Trophoblast cell (in vitro differentiated cells and primary cell): Measurements from ENCODE around the gene P3H3.

Source experiments
- DNase-seq, 2 donors: peaks; one replicate each; pipeline ENCODE4 v3.0.0-alpha.2; 2016
- H2AFZ ChIP-seq: 2 replicates; pipeline ENCODE4 v1.6.1; 2013; ENCODE audit warnings: low read length, moderate library complexity, mild to moderate bottlenecking; ENCODE audit not compliant: insufficient read depth, poor library complexity
- H2AK5ac ChIP-seq: 2 replicates; pipeline ENCODE4 v1.6.1; 2013; ENCODE audit warnings: mild to moderate bottlenecking, low read length
- H2BK120ac ChIP-seq: 2 replicates; pipeline ENCODE4 v1.6.1; 2013; ENCODE audit warnings: low read length, mild to moderate bottlenecking, moderate library complexity; ENCODE audit not compliant: insufficient read depth, poor library complexity
- H2BK12ac ChIP-seq: 2 replicates; pipeline ENCODE4 v1.6.1; 2013; ENCODE audit warnings: mild to moderate bottlenecking, low read length, moderate library complexity
- H2BK5ac ChIP-seq: 2 replicates; pipeline ENCODE4 v1.6.1; 2013; ENCODE audit warnings: low read length, low read depth, moderate library complexity, mild to moderate bottlenecking; ENCODE audit not compliant: poor library complexity
- H3K14ac ChIP-seq: 2 replicates; pipeline ENCODE4 v1.6.1; 2013; ENCODE audit warnings: mild to moderate bottlenecking, low read length
- H3K18ac ChIP-seq: 2 replicates; pipeline ENCODE4 v1.6.1; 2013; ENCODE audit warnings: mild to moderate bottlenecking, low read length
- H3K23ac ChIP-seq: 2 replicates; pipeline ENCODE4 v1.6.1; 2013; ENCODE audit warnings: low read length
- H3K27ac ChIP-seq: 2 replicates; pipeline ENCODE4 v1.5.1; 2013; ENCODE audit warnings: low read depth, mild to moderate bottlenecking, inconsistent platforms, low read length, moderate library complexity
- H3K27me3 ChIP-seq: 2 replicates; pipeline ENCODE4 v1.6.1; 2013; ENCODE audit warnings: inconsistent platforms, mild to moderate bottlenecking, low read length, moderate library complexity; ENCODE audit not compliant: insufficient read depth
- H3K36me3 ChIP-seq, 2 experiments: 1 replicate in 1 of 2; 2 replicates in 1 of 2; pipeline ENCODE4 v1.6.1; 2013; ENCODE audit warnings: low read length in 2 of 2, mild to moderate bottlenecking in 2 of 2, moderate library complexity in 1 of 2; ENCODE audit not compliant: insufficient read depth in 2 of 2, control insufficient read depth in 1 of 2
- H3K4ac ChIP-seq: 2 replicates; pipeline ENCODE4 v1.6.1; 2013; ENCODE audit warnings: low read depth, mild to moderate bottlenecking, low read length, moderate library complexity
- H3K4me1 ChIP-seq, 2 experiments: 1 replicate in 1 of 2; 2 replicates in 1 of 2; pipeline ENCODE4 v1.6.1; 2013; ENCODE audit warnings: low read length in 2 of 2, mild to moderate bottlenecking in 2 of 2, moderate library complexity in 1 of 2; ENCODE audit not compliant: insufficient read depth in 2 of 2, control insufficient read depth in 1 of 2
- H3K4me2 ChIP-seq: 2 replicates; pipeline ENCODE4 v1.6.1; 2013; ENCODE audit warnings: inconsistent platforms, mild to moderate bottlenecking, low read length, moderate library complexity
- H3K4me3 ChIP-seq: 2 replicates; pipeline ENCODE4 v1.5.1; 2013; ENCODE audit warnings: mild to moderate bottlenecking, low read depth, low read length, inconsistent platforms
- H3K79me1 ChIP-seq: one replicate; pipeline ENCODE4 v1.6.1; 2013; ENCODE audit warnings: low read length
- H3K79me2 ChIP-seq: 2 replicates; pipeline ENCODE4 v1.6.1; 2013; ENCODE audit warnings: low read length, mild to moderate bottlenecking; ENCODE audit not compliant: control insufficient read depth, insufficient read depth, poor library complexity
- H3K9ac ChIP-seq: 2 replicates; pipeline ENCODE4 v1.6.1; 2013; ENCODE audit warnings: mild to moderate bottlenecking, low read length
- H3K9me3 ChIP-seq: 2 replicates; pipeline ENCODE4 v1.6.1; 2013; ENCODE audit warnings: low read depth, mild to moderate bottlenecking, control low read depth, inconsistent platforms, low read length; ENCODE audit not compliant: insufficient read depth
- H4K12ac ChIP-seq: 2 replicates; pipeline ENCODE4 v1.6.1; 2013; ENCODE audit warnings: low read depth, mild to moderate bottlenecking, low read length, moderate library complexity
- H4K8ac ChIP-seq: 2 replicates; pipeline ENCODE4 v1.6.1; 2013; ENCODE audit warnings: low read depth, mild to moderate bottlenecking, low read length, moderate library complexity
- H4K91ac ChIP-seq: one replicate; pipeline ENCODE4 v1.6.1; 2013; ENCODE audit warnings: low read depth, mild to moderate bottlenecking, low read length, moderate library complexity
- WGBS: extraction: QIAGEN DNeasy Blood & Tissue Kit; methylation state at CpG from one replicate; pipeline ENCODE4 v1.1.7; 2013; ENCODE audit warnings: missing lambda C conversion rate; ENCODE audit not compliant: insufficient read length, insufficient coverage; ENCODE audit errors: extremely low coverage; 5-methylcytosine and 5-hydroxymethylcytosine counted together

P3H3 gene

GRCh38 chr12:6845395-6845794, 17.2 kb downstream of the P3H3 start:
- Histone ChIP-seq H3K27me3 (no peaks in the 10 kb centered on the region), H2BK12ac (no peak overlapping the region), H2BK120ac (no peak overlapping the region), H3K9me3 (no peaks in the 10 kb centered on the region), H4K8ac (no peak overlapping the region), H2AFZ (no peak overlapping the region), H3K27ac (no peak overlapping the region), H4K91ac (no peak overlapping the region), H3K4ac (no peak overlapping the region), H2AK5ac (no peak overlapping the region), H3K18ac (no peak overlapping the region), H3K79me1 (no peaks in the 10 kb centered on the region), H3K4me1 (peaks cover 4 to 5% of the 10 kb centered on the region in 2 experiments), H3K4me3 (no peak overlapping the region), H3K4me2 (no peak overlapping the region), H3K36me3 (peaks cover 26 to 49% of the 10 kb centered on the region in 2 experiments), H3K9ac (no peak overlapping the region), H3K23ac (no peak overlapping the region), H3K79me2 (no peaks in the 10 kb centered on the region), H4K12ac (no peak overlapping the region), H3K14ac (no peak overlapping the region), H2BK5ac (no peak overlapping the region)
- WGBS = no CpG with 5 or more reads among the region's 17 CpGs
- DNase-seq = no peak

GRCh38 chr12:6846316-6846869, 18.2 kb downstream of the P3H3 start:
- H3K14ac ChIP-seq = no peak overlapping the region

GRCh38 chr12:6847676-6848075, 19.5 kb downstream of the P3H3 start:
- H2BK12ac ChIP-seq = no peak overlapping the region
- H3K79me2 ChIP-seq = peaks cover 1% of the 10 kb centered on the region
- H4K12ac ChIP-seq = no peak overlapping the region
- H2BK120ac ChIP-seq = no peak overlapping the region
- DNase-seq = no peak
- H3K4ac ChIP-seq = no peak overlapping the region
- no peaks in the 10 kb centered on the region for H3K27me3 ChIP-seq
- no CpG with 5 or more reads among the region's 2 CpGs for WGBS
- no peaks in the 10 kb centered on the region for H3K9me3 ChIP-seq
- no peak overlapping the region for H2BK5ac ChIP-seq
- no peak overlapping the region for H3K9ac ChIP-seq
- no peak overlapping the region for H3K27ac ChIP-seq
- H3K4me1 ChIP-seq = peaks cover 9 to 10% of the 10 kb centered on the region in 2 experiments
- H2AFZ ChIP-seq = no peak overlapping the region
- no peak overlapping the region for H3K4me3 ChIP-seq
- no peak overlapping the region for H3K4me2 ChIP-seq
- H3K14ac ChIP-seq = no peak overlapping the region
- no peak overlapping the region for H2AK5ac ChIP-seq
- H3K36me3 ChIP-seq = peaks cover 26 to 49% of the 10 kb centered on the region in 2 experiments
- H4K91ac ChIP-seq = no peak overlapping the region
- H3K79me1 ChIP-seq = peaks cover 3% of the 10 kb centered on the region
- H4K8ac ChIP-seq = no peak overlapping the region
- no peak overlapping the region for H3K18ac ChIP-seq
- H3K23ac ChIP-seq = no peak overlapping the region

More at GRCh38 chr12:6846316-6846869, 18.2 kb downstream of the P3H3 start:
- H3K23ac ChIP-seq = no peak overlapping the region
- no peak overlapping the region for H2BK5ac ChIP-seq
- no peak overlapping the region for H4K12ac ChIP-seq
- H3K79me1 ChIP-seq = no peaks in the 10 kb centered on the region
- H2AK5ac ChIP-seq = no peak overlapping the region
- no peak overlapping the region for H2BK12ac ChIP-seq
- no peak overlapping the region for H4K8ac ChIP-seq
- no peak overlapping the region for H3K4me2 ChIP-seq
- no peak overlapping the region for H3K4ac ChIP-seq
- H3K18ac ChIP-seq = no peak overlapping the region
- H3K27me3 ChIP-seq = no peaks in the 10 kb centered on the region
- H3K79me2 ChIP-seq = no peaks in the 10 kb centered on the region
- H3K27ac ChIP-seq = no peak overlapping the region
- H2AFZ ChIP-seq = no peak overlapping the region
- peaks cover 9 to 10% of the 10 kb centered on the region in 2 experiments for H3K4me1 ChIP-seq
- DNase-seq = no peak
- no peak overlapping the region for H3K4me3 ChIP-seq
- no peak overlapping the region for H4K91ac ChIP-seq
- WGBS = no CpG with 5 or more reads among the region's 7 CpGs
- H3K9ac ChIP-seq = no peak overlapping the region
- no peak overlapping the region for H2BK120ac ChIP-seq
- H3K36me3 ChIP-seq = peaks cover 26 to 49% of the 10 kb centered on the region in 2 experiments
- H3K9me3 ChIP-seq = no peaks in the 10 kb centered on the region

GRCh38 chr12:6849427-6849826, 21.2 kb downstream of the P3H3 start:
- no peak overlapping the region for H2AFZ ChIP-seq
- peaks cover 14 to 15% of the 10 kb centered on the region in 2 experiments for H3K4me1 ChIP-seq
- no peak for DNase-seq
- H2AK5ac ChIP-seq = no peak overlapping the region
- peaks cover 5% of the 10 kb centered on the region for H3K79me1 ChIP-seq
- H3K4me3 ChIP-seq = no peak overlapping the region
- H2BK12ac ChIP-seq = no peak overlapping the region
- H3K9me3 ChIP-seq = no peaks in the 10 kb centered on the region
- H3K9ac ChIP-seq = no peak overlapping the region
- no peak overlapping the region for H2BK120ac ChIP-seq
- peaks cover 4% of the 10 kb centered on the region for H3K79me2 ChIP-seq
- H3K27me3 ChIP-seq = no peaks in the 10 kb centered on the region
- peaks cover 26 to 40% of the 10 kb centered on the region in 2 experiments for H3K36me3 ChIP-seq
- H3K4ac ChIP-seq = no peak overlapping the region
- H2BK5ac ChIP-seq = no peak overlapping the region
- H4K12ac ChIP-seq = no peak overlapping the region
- no peak overlapping the region for H4K8ac ChIP-seq
- H3K18ac ChIP-seq = no peak overlapping the region
- no CpG with 5 or more reads among the region's 2 CpGs for WGBS
- H3K23ac ChIP-seq = no peak overlapping the region
- no peak overlapping the region for H3K14ac ChIP-seq
- H3K4me2 ChIP-seq = no peak overlapping the region
- no peak overlapping the region for H4K91ac ChIP-seq
- H3K27ac ChIP-seq = no peak overlapping the region
